Astrocyte of the spinal cord (primary cell): Measurements from ENCODE around the gene ENAH.

Source experiments
- DNase-seq: peaks from one replicate; pipeline ENCODE4 v3.0.0; 2011; ENCODE audit warnings: low read depth, low spot score
- H3K4me3 ChIP-seq: 2 replicates; pipeline ENCODE4 v1.5.1; 2011; ENCODE audit warnings: low read depth, mild to moderate bottlenecking, low read length, moderate library complexity
- CTCF ChIP-seq: IDR thresholded peaks from 2 replicates; pipeline ENCODE4 v1.5.1; 2012; ENCODE audit warnings: low read depth, mild to moderate bottlenecking, low read length, inconsistent platforms
- in situ Hi-C: cut with HindIII; loops from 2 replicates; pipeline ENCODE4 v1.10.0; 2017; ENCODE audit warnings: low sequenced_read_pairs

The ENAH gene

DNA sequence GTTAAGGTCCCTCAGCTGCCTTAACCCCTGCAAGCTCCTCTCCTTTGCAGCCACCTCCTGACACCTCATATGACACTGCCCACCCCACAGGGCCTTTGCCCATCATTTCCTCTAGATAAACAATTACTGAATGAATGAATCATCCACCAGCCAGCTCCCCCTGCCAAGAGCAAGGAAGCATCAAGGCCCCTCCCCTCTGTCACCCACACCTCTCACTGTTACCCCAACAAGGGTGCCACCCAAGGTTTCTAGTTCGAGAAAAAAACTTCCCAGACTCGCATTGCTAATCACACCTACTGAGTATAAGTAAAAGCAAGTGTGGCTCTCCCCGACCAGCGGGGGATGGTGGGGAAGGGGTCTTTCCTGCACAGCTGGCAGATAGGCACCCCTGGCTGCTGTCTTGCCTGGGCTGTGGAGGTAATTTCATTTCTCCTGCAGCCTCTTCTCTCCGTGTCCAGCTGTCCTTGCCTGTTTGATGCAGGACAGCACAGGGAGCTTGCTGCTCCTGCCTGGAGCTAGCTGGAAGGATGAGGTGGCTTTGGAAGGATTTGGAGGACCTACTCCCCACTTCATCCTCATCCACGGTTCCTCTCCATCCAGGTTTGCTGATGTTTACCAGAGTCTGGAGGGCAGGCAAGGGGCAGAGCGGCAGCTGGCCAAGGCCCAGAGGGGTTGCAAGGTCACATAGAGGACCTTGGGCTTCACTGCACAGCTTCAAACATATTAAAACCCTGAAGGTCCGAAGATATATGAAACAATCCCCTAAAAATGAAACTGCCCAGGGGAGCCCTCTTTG lies 192.0 kb downstream of the ENAH start:
- H3K4me3 ChIP-seq, result no peak overlapping the region
- no peak for DNase-seq
- no peak for TF ChIP-seq CTCF
- in situ Hi-C loops, result no loop called here

DNA sequence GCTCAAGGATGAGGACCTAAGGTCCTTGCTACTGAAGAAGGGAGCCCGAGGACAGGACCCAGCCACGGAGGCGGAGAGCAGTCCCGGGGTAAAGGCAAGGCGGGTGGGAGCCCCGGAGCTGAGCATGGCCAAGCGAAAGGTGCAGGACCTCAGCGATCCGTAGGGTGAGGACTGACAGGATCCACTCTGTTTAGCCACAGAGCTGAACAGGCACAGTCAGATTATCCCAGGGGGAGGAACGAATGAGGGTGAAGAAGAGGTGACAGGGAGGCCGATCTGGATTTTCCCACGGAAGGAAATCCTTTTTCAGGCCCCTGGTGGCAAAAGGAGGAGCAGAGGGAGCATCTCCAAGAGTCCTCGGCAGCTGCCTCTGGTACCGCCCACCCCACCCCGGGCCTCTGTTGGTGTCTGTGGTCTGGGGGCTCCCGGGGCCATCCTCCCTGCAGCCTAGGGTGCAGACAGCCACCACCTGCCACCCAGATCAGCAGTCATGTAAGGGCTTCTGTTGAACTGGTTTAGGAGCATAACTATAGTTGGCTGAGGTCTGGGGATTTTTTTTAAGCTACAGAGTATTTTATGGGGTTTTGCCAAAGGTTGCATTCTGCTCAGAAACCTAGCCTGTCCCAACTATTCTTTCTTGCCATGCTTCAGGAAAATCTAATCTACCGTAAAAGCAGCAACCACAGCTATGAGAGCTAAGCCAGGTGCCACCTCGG lies 192.7 kb downstream of the ENAH start:
- no peak for DNase-seq

DNA sequence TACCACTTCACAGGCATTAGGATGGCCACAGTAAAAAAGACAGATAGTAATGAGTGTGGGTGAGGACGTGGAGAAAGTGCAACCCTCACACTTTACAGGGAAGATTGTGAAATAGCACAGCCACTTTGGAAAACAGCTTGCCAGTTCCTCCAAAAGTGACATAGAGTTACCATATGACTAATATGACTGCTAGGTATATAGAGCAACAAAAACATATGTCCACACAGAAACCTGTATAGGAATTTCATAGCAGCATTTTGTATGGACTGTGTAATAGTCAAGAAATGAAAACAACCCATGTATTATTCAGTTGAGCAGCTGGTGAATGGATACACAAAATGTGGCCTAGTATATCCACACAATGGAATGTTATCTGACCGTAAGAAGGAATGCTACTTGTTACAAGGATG lies 194.7 kb downstream of the ENAH start:
- in situ Hi-C loops, result no loop called here
- H3K4me3 ChIP-seq, result no peak overlapping the region
- no peak for TF ChIP-seq CTCF
- peak; percentile 45 for DNase-seq

More for the DNA sequence above, 192.7 kb downstream of the ENAH start:
- in situ Hi-C loops, result no loop called here
- H3K4me3 ChIP-seq, result no peak overlapping the region
- no peak for TF ChIP-seq CTCF

- DNase-seq, result peak; percentile 81
- no peak for TF ChIP-seq CTCF
- in situ Hi-C loops, result no loop called here
- H3K4me3 ChIP-seq, result no peak overlapping the region
Measured at GRCh38 chr1:225454733-225455132, 198.2 kb downstream of the ENAH start.

- no peak overlapping the region for H3K4me3 ChIP-seq
- peak; percentile 32 for DNase-seq
- in situ Hi-C loops, result no loop called here
- TF ChIP-seq CTCF, result no peak
Measured at GRCh38 chr1:225453797-225454648, 198.9 kb downstream of the ENAH start.

- no peak overlapping the region for H3K4me3 ChIP-seq
- no peak for DNase-seq
- in situ Hi-C loops, result no loop called here
- no peak for TF ChIP-seq CTCF
Measured at GRCh38 chr1:225451840-225452515, 200.9 kb downstream of the ENAH start.
